ENCODE data around the gene SCD. TPM values are rescaled to one million over a fixed set of nuclear protein-coding genes. Genes with fewer than 3 reads are reported as not detected.

Gene SCD
- total RNA-seq, 1 experiment from 2014 or later: 518 TPM

DNA sequence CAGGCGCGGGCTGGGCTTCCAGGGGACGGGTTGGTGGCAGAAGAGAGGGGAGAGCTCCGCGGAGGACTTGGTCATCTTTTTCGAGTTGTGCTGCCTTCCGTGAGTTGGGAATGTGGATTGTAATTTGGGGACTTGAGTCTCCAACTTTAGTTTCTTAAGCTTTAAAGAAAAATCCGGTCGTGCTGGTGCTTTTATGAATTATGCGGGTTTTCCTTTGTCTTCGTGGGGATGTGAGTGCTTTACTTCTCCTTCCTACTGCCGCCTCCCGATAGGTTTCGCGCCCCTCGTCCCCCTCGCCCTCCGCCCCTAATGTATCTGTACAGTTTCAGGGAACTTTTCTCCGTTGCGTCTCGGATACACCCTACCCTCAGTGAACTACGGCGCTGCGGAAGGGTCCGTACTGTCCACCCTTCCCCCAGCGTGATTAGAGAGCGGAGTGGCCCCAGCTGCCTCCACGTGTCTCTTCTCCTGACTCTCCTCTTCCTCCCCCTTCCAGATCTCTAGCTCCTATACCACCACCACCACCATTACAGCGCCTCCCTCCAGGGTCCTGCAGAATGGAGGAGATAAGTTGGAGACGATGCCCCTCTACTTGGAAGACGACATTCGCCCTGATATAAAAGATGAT is 649 bp downstream of the SCD start:
- peak overlapping the region; percentile 84 for H3K4me3 ChIP-seq
- no peaks in the 10 kb centered on the region for H3K9me3 ChIP-seq (ENCODE audit: insufficient read depth, low read depth)
- BruUV-seq (replicated peaks): TSS peak; percentile 35
- H3K4me2 ChIP-seq: peak overlapping the region; percentile 87
- no peaks in the 10 kb centered on the region for H3K27me3 ChIP-seq (ENCODE audit: insufficient read depth, low read depth)
- no peak overlapping the region for H3K27ac ChIP-seq
- no peaks in the 10 kb centered on the region for H3K9me2 ChIP-seq (ENCODE audit: insufficient read depth)
- POLR2A ChIA-PET (ENCODE audit: unreplicated experiment): no interaction called here
- intact Hi-C loops (cut with micrococcal nuclease; ENCODE audit: unreplicated experiment): no loop called here
- H4K20me1 ChIP-seq (ENCODE audit: insufficient read depth): peaks cover 22% of the 10 kb centered on the region
- peaks cover 49% of the 10 kb centered on the region for H3K4me1 ChIP-seq (replicated peaks; ENCODE audit: insufficient read depth)
- peaks cover 37% of the 10 kb centered on the region for H3K36me3 ChIP-seq (ENCODE audit: low read depth)
- peaks cover 9% of the 10 kb centered on the region; the same call in 1 of the 2 replicates for H3F3A ChIP-seq (ENCODE audit: insufficient read depth, low read depth)
- H2AFZ ChIP-seq: peak overlapping the region; percentile 62; the same call in 1 of the 2 replicates
- CTCF ChIA-PET: interaction anchor here (0.7 kb wide), 1 partner anchor 9 kb away, joined by 3 read pairs; no protein-coding TSS in a partner anchor
- TF ChIP-seq, protein P1, sequence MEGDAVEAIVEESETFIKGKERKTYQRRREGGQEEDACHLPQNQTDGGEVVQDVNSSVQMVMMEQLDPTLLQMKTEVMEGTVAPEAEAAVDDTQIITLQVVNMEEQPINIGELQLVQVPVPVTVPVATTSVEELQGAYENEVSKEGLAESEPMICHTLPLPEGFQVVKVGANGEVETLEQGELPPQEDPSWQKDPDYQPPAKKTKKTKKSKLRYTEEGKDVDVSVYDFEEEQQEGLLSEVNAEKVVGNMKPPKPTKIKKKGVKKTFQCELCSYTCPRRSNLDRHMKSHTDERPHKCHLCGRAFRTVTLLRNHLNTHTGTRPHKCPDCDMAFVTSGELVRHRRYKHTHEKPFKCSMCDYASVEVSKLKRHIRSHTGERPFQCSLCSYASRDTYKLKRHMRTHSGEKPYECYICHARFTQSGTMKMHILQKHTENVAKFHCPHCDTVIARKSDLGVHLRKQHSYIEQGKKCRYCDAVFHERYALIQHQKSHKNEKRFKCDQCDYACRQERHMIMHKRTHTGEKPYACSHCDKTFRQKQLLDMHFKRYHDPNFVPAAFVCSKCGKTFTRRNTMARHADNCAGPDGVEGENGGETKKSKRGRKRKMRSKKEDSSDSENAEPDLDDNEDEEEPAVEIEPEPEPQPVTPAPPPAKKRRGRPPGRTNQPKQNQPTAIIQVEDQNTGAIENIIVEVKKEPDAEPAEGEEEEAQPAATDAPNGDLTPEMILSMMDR (conservative IDR thresholded peaks at IDR 0.05): no peak
- TF ChIP-seq EZH2 (IDR thresholded peaks at IDR 0.05; ENCODE audit: low read depth): no peak
- H3K79me2 ChIP-seq (ENCODE audit: low read depth): peaks cover 59% of the 10 kb centered on the region
- DNase-seq: no peak

DNA sequence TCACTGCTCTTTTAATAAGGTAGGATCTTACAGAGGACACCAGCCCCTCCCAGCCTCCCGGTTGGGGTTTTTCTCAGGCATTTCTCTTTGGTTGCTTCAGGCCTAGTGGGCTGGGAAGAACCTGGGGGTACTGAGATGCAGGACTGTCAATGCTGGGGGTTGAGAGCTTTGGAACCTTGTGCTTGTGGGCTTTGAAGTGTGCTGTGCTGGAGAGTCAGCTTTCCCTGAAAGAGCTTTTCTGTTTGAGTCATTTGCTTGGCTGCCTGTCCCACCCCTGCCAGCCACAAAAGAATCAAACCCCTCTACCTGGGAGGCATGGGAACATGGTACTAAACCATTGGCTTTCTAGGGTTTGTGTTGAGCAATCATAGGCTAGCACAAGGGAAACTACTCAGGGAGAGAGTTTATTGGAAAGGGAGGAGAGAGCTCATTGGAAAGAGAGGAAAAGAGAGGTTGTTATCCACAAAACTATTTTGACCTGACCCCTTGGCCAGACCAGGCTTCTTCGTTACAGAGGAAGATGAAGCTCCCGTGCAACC is 1.4 kb downstream of the SCD start:
- no peaks in the 10 kb centered on the region for H3K27me3 ChIP-seq (ENCODE audit: insufficient read depth, low read depth)
- H3K9me3 ChIP-seq (ENCODE audit: insufficient read depth, low read depth): no peaks in the 10 kb centered on the region
- BruUV-seq (replicated peaks): no TSS peak
- peaks cover 22% of the 10 kb centered on the region for H4K20me1 ChIP-seq (ENCODE audit: insufficient read depth)
- H3K4me3 ChIP-seq: peak overlapping the region; percentile 84
- CTCF ChIA-PET: interaction anchor here (0.7 kb wide), 1 partner anchor 9 kb away, joined by 3 read pairs; no protein-coding TSS in a partner anchor
- no peak overlapping the region for H2AFZ ChIP-seq
- no peaks in the 10 kb centered on the region for H3K9me2 ChIP-seq (ENCODE audit: insufficient read depth)
- H3K36me3 ChIP-seq (ENCODE audit: low read depth): peaks cover 42% of the 10 kb centered on the region
- no peak overlapping the region for H3K27ac ChIP-seq
- POLR2A ChIA-PET (ENCODE audit: unreplicated experiment): no interaction called here
- TF ChIP-seq EZH2 (IDR thresholded peaks at IDR 0.05; ENCODE audit: low read depth): no peak
- TF ChIP-seq, protein P1 (conservative IDR thresholded peaks at IDR 0.05): no peak
- H3K4me2 ChIP-seq: peak overlapping the region; percentile 87
- intact Hi-C loops (cut with micrococcal nuclease; ENCODE audit: unreplicated experiment): no loop called here
- DNase-seq: no peak
- peaks cover 64% of the 10 kb centered on the region for H3K79me2 ChIP-seq (ENCODE audit: low read depth)
- H3F3A ChIP-seq (ENCODE audit: insufficient read depth, low read depth): peaks cover 17% of the 10 kb centered on the region; the same call in 1 of the 2 replicates
- peaks cover 49% of the 10 kb centered on the region for H3K4me1 ChIP-seq (replicated peaks; ENCODE audit: insufficient read depth)

DNA sequence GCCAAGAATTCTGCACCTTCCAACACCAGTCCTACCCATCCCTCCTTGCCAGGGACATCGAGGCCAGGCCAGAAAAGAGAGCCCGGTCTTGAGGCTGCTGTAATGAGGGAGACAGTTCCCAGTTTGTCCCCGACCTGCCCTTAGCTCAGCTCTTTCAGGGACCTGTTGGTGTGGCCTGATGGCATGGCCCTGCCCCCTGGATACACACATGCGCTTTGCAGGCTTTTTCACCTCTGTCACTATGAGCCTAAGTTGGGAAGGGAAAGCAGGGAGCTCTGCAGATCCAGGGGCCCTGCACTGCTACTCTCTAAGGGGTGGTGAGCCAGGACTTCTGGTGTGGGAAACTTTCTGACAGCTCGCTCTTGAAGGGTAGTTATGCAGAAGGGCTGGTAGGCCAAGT is 2.1 kb downstream of the SCD start:
- DNase-seq: no peak
- CTCF ChIA-PET: no interaction called here
- no peak overlapping the region for H3K27ac ChIP-seq
- POLR2A ChIA-PET (ENCODE audit: unreplicated experiment): no interaction called here
- peaks cover 20% of the 10 kb centered on the region; the same call in 1 of the 2 replicates for H3F3A ChIP-seq (ENCODE audit: insufficient read depth, low read depth)
- peaks cover 49% of the 10 kb centered on the region for H3K4me1 ChIP-seq (replicated peaks; ENCODE audit: insufficient read depth)
- H3K4me3 ChIP-seq: peak overlapping the region; percentile 84
- no TSS peak for BruUV-seq (replicated peaks)
- H3K4me2 ChIP-seq: peak overlapping the region; percentile 87
- peaks cover 49% of the 10 kb centered on the region for H3K36me3 ChIP-seq (ENCODE audit: low read depth)
- no peaks in the 10 kb centered on the region for H3K9me3 ChIP-seq (ENCODE audit: insufficient read depth, low read depth)
- no peaks in the 10 kb centered on the region for H3K27me3 ChIP-seq (ENCODE audit: insufficient read depth, low read depth)
- H3K79me2 ChIP-seq (ENCODE audit: low read depth): peaks cover 67% of the 10 kb centered on the region
- H2AFZ ChIP-seq: no peak overlapping the region
- H3K9me2 ChIP-seq (ENCODE audit: insufficient read depth): no peaks in the 10 kb centered on the region
- TF ChIP-seq, protein P1 (conservative IDR thresholded peaks at IDR 0.05): no peak
- TF ChIP-seq EZH2 (IDR thresholded peaks at IDR 0.05; ENCODE audit: low read depth): no peak
- intact Hi-C loops (cut with micrococcal nuclease; ENCODE audit: unreplicated experiment): no loop called here
- peaks cover 22% of the 10 kb centered on the region for H4K20me1 ChIP-seq (ENCODE audit: insufficient read depth)

Data from PC-9 (cell line).